Osteocyte (in vitro differentiated cells): ENCODE results near the gene IL1RAPL1. TPM values are rescaled to one million over a fixed set of nuclear protein-coding genes. Genes with fewer than 3 reads are reported as not detected.

Experiments used
- DNase-seq: peaks from one replicate; pipeline ENCODE4 v3.0.0; 2021; ENCODE audit warnings: mixed read lengths; ENCODE audit not compliant: unreplicated experiment; ENCODE audit errors: extremely low spot score
- H3K27ac Mint-ChIP-seq: one replicate; pipeline ENCODE4 v1.8.0; 2021; ENCODE audit warnings: mild to moderate bottlenecking, mixed read lengths; ENCODE audit not compliant: unreplicated experiment
- H3K27me3 Mint-ChIP-seq: one replicate; pipeline ENCODE4 v1.8.0; 2021; ENCODE audit warnings: mixed read lengths; ENCODE audit not compliant: unreplicated experiment
- H3K36me3 Mint-ChIP-seq: one replicate; pipeline ENCODE4 v1.8.0; 2021; ENCODE audit warnings: mixed read lengths; ENCODE audit not compliant: unreplicated experiment
- H3K4me1 Mint-ChIP-seq: one replicate; pipeline ENCODE4 v1.8.0; 2021; ENCODE audit warnings: mixed read lengths; ENCODE audit not compliant: unreplicated experiment
- H3K4me3 Mint-ChIP-seq: one replicate; pipeline ENCODE4 v1.8.0; 2021; ENCODE audit warnings: mild to moderate bottlenecking, moderate library complexity, mixed read lengths; ENCODE audit not compliant: unreplicated experiment
- H3K9me3 Mint-ChIP-seq: one replicate; pipeline ENCODE4 v1.8.0; 2021; ENCODE audit warnings: mixed read lengths; ENCODE audit not compliant: unreplicated experiment
- total RNA-seq: library from RNA; stranded (reverse); gene quantifications from 2 replicates; pipeline ENCODE4 v1.2.1, GENCODE V29; 2021
- TF ChIP-seq, protein P1 (sequence below): fragments of 200-600 bp; sonication (generic); IDR thresholded peaks from 2 replicates; pipeline ENCODE4 v1.5.0; 2021; ENCODE audit warnings: antibody characterized with exemption, mild to moderate bottlenecking, moderate library complexity

Gene IL1RAPL1
- total RNA-seq, 1 donor from 2014 or later, result not detected

DNA sequence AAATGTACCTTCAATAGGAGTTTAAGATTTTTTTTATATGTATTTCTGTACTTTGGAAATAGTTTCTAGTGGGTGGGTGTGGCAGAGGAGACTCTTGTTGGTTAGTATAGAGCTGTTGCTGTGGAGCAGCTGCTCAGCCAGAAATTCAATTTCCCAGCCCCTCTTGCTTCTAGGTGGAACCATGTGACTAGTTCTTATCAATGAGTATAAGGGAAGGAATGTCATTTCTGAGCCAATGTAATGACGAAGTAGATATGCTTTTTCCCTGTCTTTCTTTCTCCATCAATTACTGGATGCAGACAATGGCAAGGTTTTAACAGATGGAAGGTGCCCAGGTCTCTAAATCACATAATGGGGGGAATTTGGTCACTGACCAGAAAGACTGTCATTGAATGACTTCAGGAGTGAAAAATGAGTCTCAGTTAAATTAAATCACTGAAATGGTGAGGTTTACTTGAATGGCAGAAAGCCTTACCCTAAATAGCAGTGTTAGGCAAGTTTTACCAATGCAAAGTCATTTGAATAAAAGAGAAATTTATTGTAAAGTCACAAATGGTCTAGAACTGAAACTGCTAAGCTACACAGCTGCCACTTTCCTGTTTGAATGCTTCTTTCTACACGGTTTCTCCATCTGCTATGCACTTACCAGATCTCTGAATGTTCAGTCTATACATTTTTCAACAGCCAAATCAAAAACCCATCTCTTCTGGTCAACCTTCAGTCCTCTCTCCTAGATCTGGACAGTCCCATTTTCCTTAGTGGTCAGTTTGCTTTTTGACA, 832.7 kb downstream of the IL1RAPL1 start:
- no peaks in the 10 kb centered on the region for H3K27me3 Mint-ChIP-seq
- no peaks in the 10 kb centered on the region for H3K36me3 Mint-ChIP-seq
- no peaks in the 10 kb centered on the region for H3K4me1 Mint-ChIP-seq
- H3K27ac Mint-ChIP-seq, result no peak overlapping the region
- no peak overlapping the region for H3K4me3 Mint-ChIP-seq
- no peak for DNase-seq
- peaks cover under 1% of the 10 kb centered on the region for H3K9me3 Mint-ChIP-seq
- TF ChIP-seq, protein P1, sequence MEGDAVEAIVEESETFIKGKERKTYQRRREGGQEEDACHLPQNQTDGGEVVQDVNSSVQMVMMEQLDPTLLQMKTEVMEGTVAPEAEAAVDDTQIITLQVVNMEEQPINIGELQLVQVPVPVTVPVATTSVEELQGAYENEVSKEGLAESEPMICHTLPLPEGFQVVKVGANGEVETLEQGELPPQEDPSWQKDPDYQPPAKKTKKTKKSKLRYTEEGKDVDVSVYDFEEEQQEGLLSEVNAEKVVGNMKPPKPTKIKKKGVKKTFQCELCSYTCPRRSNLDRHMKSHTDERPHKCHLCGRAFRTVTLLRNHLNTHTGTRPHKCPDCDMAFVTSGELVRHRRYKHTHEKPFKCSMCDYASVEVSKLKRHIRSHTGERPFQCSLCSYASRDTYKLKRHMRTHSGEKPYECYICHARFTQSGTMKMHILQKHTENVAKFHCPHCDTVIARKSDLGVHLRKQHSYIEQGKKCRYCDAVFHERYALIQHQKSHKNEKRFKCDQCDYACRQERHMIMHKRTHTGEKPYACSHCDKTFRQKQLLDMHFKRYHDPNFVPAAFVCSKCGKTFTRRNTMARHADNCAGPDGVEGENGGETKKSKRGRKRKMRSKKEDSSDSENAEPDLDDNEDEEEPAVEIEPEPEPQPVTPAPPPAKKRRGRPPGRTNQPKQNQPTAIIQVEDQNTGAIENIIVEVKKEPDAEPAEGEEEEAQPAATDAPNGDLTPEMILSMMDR, result no peak

DNA sequence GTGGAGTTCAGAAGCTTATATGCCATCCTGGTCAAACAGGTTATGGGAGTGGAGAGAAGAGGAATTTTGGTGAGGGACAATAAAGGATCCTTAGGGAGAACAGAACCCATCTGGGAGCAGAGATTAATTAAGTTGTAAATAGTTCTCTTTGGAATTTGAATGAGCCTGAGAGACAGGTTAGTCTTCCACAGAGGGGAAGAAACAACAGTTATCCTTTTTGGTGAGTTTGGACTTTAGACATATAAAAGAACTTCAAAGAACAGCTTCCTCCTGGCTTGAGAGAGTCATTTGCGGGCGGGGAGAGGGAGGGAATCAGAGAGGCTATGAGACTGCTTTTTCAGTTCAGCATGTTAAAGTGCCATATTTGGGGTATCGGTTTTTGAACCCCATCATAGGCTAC, 834.8 kb downstream of the IL1RAPL1 start:
- peaks cover 4% of the 10 kb centered on the region for H3K9me3 Mint-ChIP-seq
- TF ChIP-seq, protein P1, result no peak
- H3K27me3 Mint-ChIP-seq, result no peaks in the 10 kb centered on the region
- no peaks in the 10 kb centered on the region for H3K36me3 Mint-ChIP-seq
- H3K27ac Mint-ChIP-seq, result no peak overlapping the region
- DNase-seq, result no peak
- no peak overlapping the region for H3K4me3 Mint-ChIP-seq
- H3K4me1 Mint-ChIP-seq, result no peaks in the 10 kb centered on the region

DNA sequence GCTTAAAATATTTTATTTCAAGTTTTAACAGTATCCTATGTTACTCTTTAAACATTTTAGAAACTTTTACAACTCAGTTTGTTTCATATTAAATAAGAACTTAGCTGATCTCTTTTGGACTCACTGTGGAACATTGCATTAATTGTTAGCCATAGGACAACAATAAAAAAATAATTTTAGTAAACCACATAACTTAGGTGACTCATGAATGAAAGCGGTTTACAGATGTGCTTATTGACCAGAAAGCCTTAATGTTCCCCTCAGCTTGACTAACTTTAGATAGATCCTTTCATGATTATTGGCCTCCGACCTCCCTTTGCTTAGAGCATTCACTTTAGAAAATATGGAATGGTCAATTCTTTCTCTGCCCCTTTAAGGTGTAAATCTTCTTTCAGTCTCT, 844.6 kb downstream of the IL1RAPL1 start:
- DNase-seq, result no peak
- no peak overlapping the region for H3K4me3 Mint-ChIP-seq
- no peaks in the 10 kb centered on the region for H3K4me1 Mint-ChIP-seq
- H3K9me3 Mint-ChIP-seq, result no peaks in the 10 kb centered on the region
- TF ChIP-seq, protein P1, result no peak
- no peaks in the 10 kb centered on the region for H3K27me3 Mint-ChIP-seq
- no peaks in the 10 kb centered on the region for H3K36me3 Mint-ChIP-seq
- H3K27ac Mint-ChIP-seq, result no peak overlapping the region

DNA sequence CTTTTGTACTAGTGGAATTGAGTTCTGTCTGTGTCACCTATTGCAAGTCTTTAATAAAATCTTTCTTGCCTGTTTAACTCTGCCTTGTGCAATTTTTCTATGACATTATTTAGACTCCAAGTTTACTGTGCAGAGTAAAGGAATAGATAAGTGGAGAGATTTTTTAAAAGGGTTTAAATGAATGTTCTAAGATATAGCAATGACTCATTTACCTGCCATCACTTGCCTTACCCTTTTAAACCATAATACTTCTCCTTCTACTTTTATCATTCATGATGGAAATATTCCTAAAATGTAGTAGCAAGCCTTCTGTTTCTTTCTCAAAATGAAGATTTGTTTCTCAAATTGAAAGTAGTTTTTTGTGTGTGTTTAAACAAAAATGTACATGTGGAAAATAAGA, 845.3 kb downstream of the IL1RAPL1 start:
- no peak for DNase-seq
- H3K4me3 Mint-ChIP-seq, result no peak overlapping the region
- H3K9me3 Mint-ChIP-seq, result no peaks in the 10 kb centered on the region
- TF ChIP-seq, protein P1, result no peak
- no peaks in the 10 kb centered on the region for H3K36me3 Mint-ChIP-seq
- no peak overlapping the region for H3K27ac Mint-ChIP-seq
- no peaks in the 10 kb centered on the region for H3K4me1 Mint-ChIP-seq
- no peaks in the 10 kb centered on the region for H3K27me3 Mint-ChIP-seq

DNA sequence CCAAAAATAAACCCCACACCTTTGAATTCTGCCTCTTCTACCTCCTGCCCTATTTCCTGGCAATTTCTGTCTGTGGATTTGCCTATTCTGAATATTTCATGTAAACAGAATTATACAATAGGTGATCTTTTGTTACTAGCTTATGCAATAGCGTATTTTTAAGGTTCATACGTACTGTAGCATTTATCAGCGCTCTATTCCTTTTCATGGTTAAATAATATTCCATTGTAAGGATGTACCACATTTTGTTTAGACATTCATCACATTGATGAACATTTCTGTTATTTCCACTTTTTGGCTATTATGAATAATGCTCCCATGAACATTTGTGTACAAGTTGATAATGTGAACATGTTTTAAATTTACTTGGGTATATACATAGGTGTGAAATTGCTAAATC, 847.7 kb downstream of the IL1RAPL1 start:
- TF ChIP-seq, protein P1, result no peak
- Mint-ChIP-seq H3K27me3 (no peaks in the 10 kb centered on the region), H3K27ac (no peak overlapping the region), H3K9me3 (no peaks in the 10 kb centered on the region), H3K4me3 (no peak overlapping the region), H3K36me3 (no peaks in the 10 kb centered on the region), H3K4me1 (no peaks in the 10 kb centered on the region)
- no peak for DNase-seq
